Fibroblast of skin of left biceps (primary cell): ENCODE results near the gene CBLN2.
A peak's percentile ranks its signal among the peaks of the same experiment; 100 is the strongest.

Experiments
- DNase-seq, 2 experiments: peaks; one replicate each; pipeline ENCODE4 v3.0.0-alpha.2; 2013; ENCODE audit warnings: low read depth in 2 of 2

The CBLN2 gene

GRCh38 chr18:72544092-72544886 lies at the start of gene CBLN2:
Gene CBLN2, minus strand, starts transcription at chr18:72544342. Its CDS starts 2,182 bp downstream, at chr18:72542160.
- DNase-seq, result peak; percentile 6 to 13

- DNase-seq, result no peak
Observed at GRCh38 chr18:72588360-72588759, 44.2 kb upstream of the CBLN2 start.

GRCh38 chr18:72584787-72585186 lies 40.6 kb upstream of the CBLN2 start:
- DNase-seq, result no peak

- DNase-seq, result no peak
Observed at GRCh38 chr18:72581976-72582375, 37.8 kb upstream of the CBLN2 start.

- no peak for DNase-seq
Observed at GRCh38 chr18:72572896-72573295, 28.8 kb upstream of the CBLN2 start.

- no peak for DNase-seq
Observed at GRCh38 chr18:72566290-72566689, 22.1 kb upstream of the CBLN2 start.

- no peak for DNase-seq
Observed at GRCh38 chr18:72555968-72556367, 11.8 kb upstream of the CBLN2 start.

- DNase-seq, result no peak
Observed at GRCh38 chr18:72555101-72555500, 11.0 kb upstream of the CBLN2 start.

- no peak for DNase-seq
Observed at GRCh38 chr18:72543357-72544055, 636 bp downstream of the CBLN2 start.

- DNase-seq, result no peak
Observed at GRCh38 chr18:72542984-72543356, 1.2 kb downstream of the CBLN2 start.

- no peak for DNase-seq
Observed at GRCh38 chr18:72542342-72542741, 1.8 kb downstream of the CBLN2 start.

- no peak for DNase-seq
Observed at GRCh38 chr18:72541871-72542332, 2.2 kb downstream of the CBLN2 start.

GRCh38 chr18:72539901-72540300 lies 4.2 kb downstream of the CBLN2 start:
- no peak for DNase-seq

GRCh38 chr18:72530622-72531021 lies 13.5 kb downstream of the CBLN2 start:
- no peak for DNase-seq

GRCh38 chr18:72504866-72505265 lies 39.3 kb downstream of the CBLN2 start:
- no peak for DNase-seq

- DNase-seq, result no peak
Observed at GRCh38 chr18:72502671-72503431, 41.3 kb downstream of the CBLN2 start.

- DNase-seq, result no peak
Observed at GRCh38 chr18:72492497-72492896, 51.6 kb downstream of the CBLN2 start.
